IPS-15b (cell line): ENCODE results near the gene RNU11.
A peak's percentile ranks its signal among the peaks of the same experiment; 100 is the strongest.

Experiments used
- H3K27me3 ChIP-seq: one replicate; pipeline ENCODE4 v1.6.1; 2013; ENCODE audit warnings: low read length; ENCODE audit not compliant: control insufficient read depth, insufficient read depth
- H3K36me3 ChIP-seq: one replicate; pipeline ENCODE4 v1.6.1; 2013; ENCODE audit warnings: low read length; ENCODE audit not compliant: control insufficient read depth, insufficient read depth
- H3K4me1 ChIP-seq: one replicate; pipeline ENCODE4 v1.6.1; 2013; ENCODE audit warnings: mild to moderate bottlenecking, low read length; ENCODE audit not compliant: control insufficient read depth, insufficient read depth
- H3K4me3 ChIP-seq: one replicate; pipeline ENCODE4 v1.5.1; 2013; ENCODE audit warnings: low read depth, low read length
- H3K9ac ChIP-seq: one replicate; pipeline ENCODE4 v1.6.1; 2013; ENCODE audit warnings: low read depth, mild to moderate bottlenecking, low read length
- H3K9me3 ChIP-seq: one replicate; pipeline ENCODE4 v1.6.1; 2013; ENCODE audit warnings: mild to moderate bottlenecking, low read length; ENCODE audit not compliant: control insufficient read depth, insufficient read depth

The RNU11 gene

GRCh38 chr1:28648474-28649198 is at the start of gene RNU11:
Gene RNU11, plus strand, starts transcription at chr1:28648600.
- Histone ChIP-seq H3K9ac (peak within 1 kb of the TSS; percentile 88), H3K9me3 (no peaks in the 10 kb centered on the region), H3K27me3 (no peaks in the 10 kb centered on the region), H3K4me1 (no peaks in the 10 kb centered on the region), H3K4me3 (peak within 1 kb of the TSS; percentile 77), H3K36me3 (no peaks in the 10 kb centered on the region)

GRCh38 chr1:28601696-28602095 is 46.7 kb upstream of the RNU11 start:
- no peaks in the 10 kb centered on the region for H3K27me3 ChIP-seq
- H3K36me3 ChIP-seq: peaks cover 8% of the 10 kb centered on the region
- H3K4me3 ChIP-seq: no peak overlapping the region
- H3K9ac ChIP-seq: no peak overlapping the region
- H3K9me3 ChIP-seq: no peaks in the 10 kb centered on the region
- H3K4me1 ChIP-seq: no peaks in the 10 kb centered on the region

DNA sequence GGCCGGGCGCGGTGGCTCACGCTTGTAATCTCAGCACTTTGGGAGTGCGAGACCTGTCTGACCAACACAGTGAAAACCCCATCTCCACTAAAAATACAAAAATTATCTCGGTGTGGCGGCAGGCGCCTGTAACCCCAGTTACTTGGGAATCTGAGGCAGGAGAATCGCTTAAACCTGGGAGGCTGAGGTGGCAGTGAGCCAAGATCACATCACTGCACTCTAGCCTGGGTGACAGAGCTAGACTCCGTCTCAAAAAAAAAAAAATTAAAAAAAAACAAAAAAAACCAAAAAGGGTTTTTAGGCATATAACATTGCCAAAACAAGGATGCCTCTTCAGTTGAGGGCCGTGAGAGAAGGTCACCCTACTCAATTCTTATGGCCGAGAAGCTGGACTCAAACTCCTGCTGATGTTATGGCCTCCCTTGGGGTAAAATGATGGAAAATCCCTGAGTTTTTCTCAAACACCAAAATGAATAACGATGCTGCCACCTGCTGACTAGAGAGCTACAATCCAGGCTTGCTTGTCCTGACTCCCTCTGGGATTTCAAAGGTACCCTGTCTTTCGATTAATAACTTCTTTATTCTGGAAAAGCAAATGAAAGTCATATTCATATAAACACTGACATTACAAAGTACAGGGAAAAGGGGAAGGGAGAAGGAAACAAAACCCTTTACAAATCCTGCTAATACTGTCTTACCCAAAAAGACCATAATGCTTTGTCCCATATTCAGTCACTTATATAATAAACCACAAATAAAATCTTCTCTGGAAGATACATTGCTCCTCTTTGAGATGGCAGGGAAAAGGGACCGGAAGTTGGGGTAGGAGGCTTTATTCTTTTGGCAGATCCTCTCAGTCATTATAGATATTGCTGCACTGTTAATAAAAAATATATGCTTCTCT is 45.6 kb upstream of the RNU11 start:
- H3K9ac ChIP-seq: no peak overlapping the region
- no peak overlapping the region for H3K4me3 ChIP-seq
- H3K27me3 ChIP-seq: no peaks in the 10 kb centered on the region
- H3K4me1 ChIP-seq: no peaks in the 10 kb centered on the region
- H3K9me3 ChIP-seq: no peaks in the 10 kb centered on the region
- peaks cover 14% of the 10 kb centered on the region for H3K36me3 ChIP-seq

DNA sequence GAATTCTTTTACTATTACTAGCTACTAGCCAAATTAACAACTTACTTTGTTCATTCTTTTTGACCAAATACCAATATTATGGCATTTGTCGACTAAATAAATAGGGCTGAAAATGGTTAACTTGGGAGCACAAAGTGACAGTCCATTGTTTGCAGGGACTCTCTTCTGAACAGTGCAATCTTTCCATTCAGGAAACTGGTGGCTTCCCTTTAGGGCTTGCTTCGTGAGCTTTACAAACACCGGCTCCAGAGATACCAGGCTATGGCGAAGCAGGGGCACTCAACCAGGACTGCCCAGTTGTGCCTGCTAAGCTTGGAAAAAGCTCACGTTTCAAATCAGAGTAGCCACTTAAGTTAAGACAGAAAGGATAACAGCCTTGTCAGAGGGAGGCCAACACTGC is 44.0 kb upstream of the RNU11 start:
- Histone ChIP-seq H3K4me3 (no peak overlapping the region), H3K4me1 (no peaks in the 10 kb centered on the region), H3K9me3 (no peaks in the 10 kb centered on the region), H3K9ac (no peak overlapping the region), H3K27me3 (no peaks in the 10 kb centered on the region), H3K36me3 (peaks cover 15% of the 10 kb centered on the region)

- Histone ChIP-seq H3K27me3 (no peaks in the 10 kb centered on the region), H3K9me3 (no peaks in the 10 kb centered on the region), H3K36me3 (peaks cover 15% of the 10 kb centered on the region), H3K4me1 (no peaks in the 10 kb centered on the region), H3K4me3 (no peak overlapping the region), H3K9ac (no peak overlapping the region)
Observed at GRCh38 chr1:28604962-28605361, 43.4 kb upstream of the RNU11 start.

DNA sequence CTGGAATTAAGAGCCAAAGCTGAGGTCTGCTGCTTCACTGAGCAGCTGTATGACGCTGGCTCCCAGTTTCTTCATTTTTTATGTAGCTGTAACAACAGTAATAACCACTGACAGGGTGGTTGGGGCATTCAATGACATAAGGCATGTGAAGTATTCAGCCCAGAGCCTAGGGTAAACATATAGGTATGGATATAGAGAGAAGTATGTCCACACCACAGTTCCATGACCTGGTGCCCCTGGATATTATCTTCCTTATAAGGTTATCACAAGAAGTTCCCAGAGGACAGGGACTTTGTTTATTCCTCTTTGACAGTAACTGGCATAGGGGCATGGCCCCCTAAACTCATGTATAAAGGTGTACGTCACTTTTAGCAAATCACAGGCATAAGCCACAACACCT is 41.6 kb upstream of the RNU11 start:
- Histone ChIP-seq H3K27me3 (no peaks in the 10 kb centered on the region), H3K36me3 (peaks cover 22% of the 10 kb centered on the region), H3K9ac (no peak overlapping the region), H3K4me1 (no peaks in the 10 kb centered on the region), H3K4me3 (no peak overlapping the region), H3K9me3 (no peaks in the 10 kb centered on the region)

DNA sequence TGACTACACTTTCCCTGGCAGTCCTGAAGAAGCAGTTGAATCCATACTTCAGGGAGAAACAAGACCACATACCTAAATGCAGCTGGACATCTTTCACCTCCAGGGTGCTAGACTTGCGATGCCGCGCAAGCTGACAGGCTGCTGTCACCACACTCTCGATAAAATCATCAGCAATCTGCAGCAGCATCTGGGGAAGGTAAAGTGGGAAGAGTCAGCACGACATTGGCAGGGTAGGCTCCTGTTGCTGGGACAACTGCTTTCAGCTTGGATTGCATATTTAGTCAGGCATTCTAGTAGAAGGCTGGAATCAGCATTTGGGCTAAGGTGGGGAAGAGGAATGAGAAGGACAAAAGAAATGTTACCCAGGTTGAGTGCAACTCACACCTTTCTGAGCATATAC is 35.2 kb upstream of the RNU11 start:
- H3K4me1 ChIP-seq: no peaks in the 10 kb centered on the region
- no peak overlapping the region for H3K4me3 ChIP-seq
- H3K36me3 ChIP-seq: peaks cover 22% of the 10 kb centered on the region
- no peaks in the 10 kb centered on the region for H3K9me3 ChIP-seq
- no peaks in the 10 kb centered on the region for H3K27me3 ChIP-seq
- H3K9ac ChIP-seq: no peak overlapping the region

DNA sequence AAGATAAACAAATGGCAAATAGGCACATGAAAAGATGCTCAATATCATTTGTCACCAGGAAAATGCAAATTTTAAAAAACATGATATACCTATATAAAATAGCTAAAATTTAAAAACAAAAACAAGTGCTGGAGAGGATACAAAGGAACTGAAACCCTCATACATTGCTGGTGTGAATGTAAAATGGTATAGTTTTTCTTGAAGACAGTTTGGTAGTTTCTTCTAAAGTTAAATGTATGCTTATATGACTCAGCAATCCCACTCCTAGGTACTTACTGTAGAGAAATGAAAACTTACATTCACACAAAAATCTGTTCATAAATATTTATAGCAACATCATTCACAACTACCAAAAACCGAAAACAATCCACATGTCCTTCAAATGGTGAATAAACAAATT is 16.7 kb upstream of the RNU11 start:
- Histone ChIP-seq H3K4me3 (no peak overlapping the region), H3K4me1 (no peaks in the 10 kb centered on the region), H3K9me3 (no peaks in the 10 kb centered on the region), H3K27me3 (no peaks in the 10 kb centered on the region), H3K9ac (no peak overlapping the region), H3K36me3 (no peaks in the 10 kb centered on the region)

DNA sequence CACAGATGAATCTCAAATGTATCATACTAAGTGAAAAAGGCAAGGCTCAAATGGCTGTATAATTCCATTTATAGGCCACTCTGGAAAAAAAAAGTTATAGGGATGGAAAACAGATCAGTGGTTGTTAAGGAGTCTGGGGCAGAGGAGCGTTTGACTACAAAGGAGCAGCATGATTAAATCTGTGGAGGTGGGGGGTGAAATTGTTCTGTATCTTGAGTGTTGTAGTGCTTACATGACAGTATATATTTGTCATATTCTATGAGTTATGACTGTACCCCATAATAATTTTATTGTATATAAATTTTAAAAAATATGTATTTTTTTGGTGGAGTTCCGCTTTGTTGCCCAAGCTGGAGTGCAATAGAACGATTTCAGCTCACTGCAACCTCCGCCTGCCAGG is 15.8 kb upstream of the RNU11 start:
- H3K36me3 ChIP-seq: no peaks in the 10 kb centered on the region
- H3K9me3 ChIP-seq: no peaks in the 10 kb centered on the region
- no peak overlapping the region for H3K9ac ChIP-seq
- H3K4me3 ChIP-seq: no peak overlapping the region
- H3K4me1 ChIP-seq: no peaks in the 10 kb centered on the region
- no peaks in the 10 kb centered on the region for H3K27me3 ChIP-seq

DNA sequence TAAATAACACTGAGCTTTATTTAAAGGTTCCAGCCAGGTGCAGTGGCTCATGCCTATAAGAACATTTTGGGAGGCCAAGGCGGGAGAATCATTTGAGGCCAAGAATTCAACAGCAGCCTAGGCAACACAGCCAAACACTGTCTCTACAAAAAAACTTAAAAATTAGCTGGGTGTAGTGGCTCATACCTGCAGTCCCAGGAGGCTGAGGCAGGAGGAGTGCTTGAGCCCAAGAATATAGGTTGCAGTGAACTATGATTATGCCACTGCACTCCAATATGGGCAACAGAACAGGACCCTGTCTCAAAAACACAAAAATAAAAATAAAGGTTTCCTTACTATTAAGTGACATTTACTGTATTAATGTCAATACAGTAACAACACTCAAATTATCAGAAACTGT is 7.6 kb upstream of the RNU11 start:
- H3K36me3 ChIP-seq: no peaks in the 10 kb centered on the region
- no peaks in the 10 kb centered on the region for H3K9me3 ChIP-seq
- no peak overlapping the region for H3K9ac ChIP-seq
- H3K4me3 ChIP-seq: no peak overlapping the region
- no peaks in the 10 kb centered on the region for H3K27me3 ChIP-seq
- no peaks in the 10 kb centered on the region for H3K4me1 ChIP-seq

- H3K27me3 ChIP-seq: no peaks in the 10 kb centered on the region
- H3K36me3 ChIP-seq: no peaks in the 10 kb centered on the region
- no peaks in the 10 kb centered on the region for H3K4me1 ChIP-seq
- peak overlapping the region; percentile 95 for H3K9ac ChIP-seq
- peak overlapping the region; percentile 98 for H3K4me3 ChIP-seq
- no peaks in the 10 kb centered on the region for H3K9me3 ChIP-seq
Observed at GRCh38 chr1:28642056-28642846, 6.1 kb upstream of the RNU11 start.
